Measurements from ENCODE around the gene RPAP2. TPM values are rescaled to one million over a fixed set of nuclear protein-coding genes. Genes with fewer than 3 reads are reported as not detected.

The RPAP2 gene
- total RNA-seq, 2 experiments from 2014 or later, result 33.4 to 39.0 TPM

GRCh38 chr1:92317836-92318493 is 19.1 kb downstream of the RPAP2 start:
- Mint-ChIP-seq H3K9me3 (ENCODE audit: low read depth) (no peaks in the 10 kb centered on the region), H3K27me3 (no peaks in the 10 kb centered on the region), H3K36me3 (ENCODE audit: low read depth) (peaks cover 38% of the 10 kb centered on the region), H3K4me1 (peaks cover 58% of the 10 kb centered on the region), H3K27ac (peak overlapping the region; percentile 52), H3K4me3 (no peak overlapping the region)
- DNase-seq (no peak), ATAC-seq (peak; percentile 65)
- intact Hi-C loops (cut with DNase I, micrococcal nuclease), result loop anchor here in 1 of 2 experiments (2.0 kb wide), 1 partner anchor 47 kb away; no protein-coding TSS in a partner anchor
- ChIA-PET POLR2A (interaction anchor here (1.1 to 1.2 kb wide), 2 partner anchors 10 to 165 kb away, joined by 3 read pairs; no protein-coding TSS in a partner anchor), CTCF (interaction anchor here (0.6 to 1.4 kb wide), 7 partner anchors 9 to 1312 kb away, joined by 3 to 5 read pairs (median 4); no protein-coding TSS in a partner anchor)

GRCh38 chr1:92323473-92324453 is 24.9 kb downstream of the RPAP2 start:
- ChIA-PET CTCF (interaction anchor here (0.7 to 1.8 kb wide), 2 partner anchors 13 to 14 kb away, joined by 3 to 6 read pairs; no protein-coding TSS in a partner anchor), POLR2A (no interaction called here)
- Mint-ChIP-seq H3K36me3 (ENCODE audit: low read depth) (peaks cover 67% of the 10 kb centered on the region), H3K9me3 (ENCODE audit: low read depth) (peaks cover 19% of the 10 kb centered on the region), H3K4me3 (no peak overlapping the region), H3K4me1 (peaks cover 12% of the 10 kb centered on the region), H3K27me3 (no peaks in the 10 kb centered on the region), H3K27ac (peak overlapping the region; percentile 68)
- DNase-seq (no peak), ATAC-seq (peak; percentile 42)
- intact Hi-C loops (cut with DNase I, micrococcal nuclease), result no loop called here

- no peak overlapping the region for H3K27ac Mint-ChIP-seq
- no peak overlapping the region for H3K4me3 Mint-ChIP-seq
- DNase-seq, result no peak
- intact Hi-C loops (cut with DNase I, micrococcal nuclease), result no loop called here
- H3K4me1 Mint-ChIP-seq, result peaks cover 8% of the 10 kb centered on the region
- ChIA-PET POLR2A (no interaction called here), CTCF (interaction anchor here (1.4 kb wide), 1 partner anchor 14 kb away, joined by 3 read pairs; no protein-coding TSS in a partner anchor)
- H3K27me3 Mint-ChIP-seq, result no peaks in the 10 kb centered on the region
- H3K36me3 Mint-ChIP-seq (ENCODE audit: low read depth), result peaks cover 74% of the 10 kb centered on the region
- no peak for ATAC-seq
- H3K9me3 Mint-ChIP-seq (ENCODE audit: low read depth), result peaks cover 21% of the 10 kb centered on the region
These were observed 25.9 kb downstream of the RPAP2 start for GRCh38 chr1:92324784-92325183.

GRCh38 chr1:92326681-92327080 is 27.8 kb downstream of the RPAP2 start:
- no peak for ATAC-seq
- intact Hi-C loops (cut with DNase I, micrococcal nuclease), result no loop called here
- CTCF ChIA-PET, result interaction anchor here (1.3 to 1.7 kb wide), 3 partner anchors 9 to 16 kb away, joined by 3 to 4 read pairs (median 3); no protein-coding TSS in a partner anchor

GRCh38 chr1:92327794-92328193 is 28.9 kb downstream of the RPAP2 start:
- ChIA-PET CTCF (interaction anchor here (1.2 to 1.7 kb wide), 4 partner anchors 10 to 24 kb away, joined by 3 to 4 read pairs (median 3); no protein-coding TSS in a partner anchor), POLR2A (interaction anchor here (0.6 kb wide), 1 partner anchor 10 kb away, joined by 3 read pairs; no protein-coding TSS in a partner anchor)
- no peak overlapping the region for H3K4me3 Mint-ChIP-seq

More at GRCh38 chr1:92326681-92327080, 27.8 kb downstream of the RPAP2 start:
- DNase-seq, result no peak
- Mint-ChIP-seq H3K27ac (no peak overlapping the region), H3K36me3 (ENCODE audit: low read depth) (peaks cover 77% of the 10 kb centered on the region), H3K9me3 (ENCODE audit: low read depth) (peaks cover 21% of the 10 kb centered on the region), H3K4me3 (no peak overlapping the region), H3K27me3 (no peaks in the 10 kb centered on the region), H3K4me1 (peaks cover 19% of the 10 kb centered on the region)
- POLR2A ChIA-PET, result no interaction called here

GRCh38 chr1:92329347-92330129 is 30.7 kb downstream of the RPAP2 start:
- H3K9me3 Mint-ChIP-seq (ENCODE audit: low read depth), result peaks cover 21% of the 10 kb centered on the region
- intact Hi-C loops (cut with DNase I, micrococcal nuclease), result no loop called here
- CTCF ChIA-PET, result no interaction called here
- POLR2A ChIA-PET, result interaction anchor here (0.6 kb wide), 1 partner anchor 227 kb away, joined by 4 read pairs; no protein-coding TSS in a partner anchor
- no peaks in the 10 kb centered on the region for H3K27me3 Mint-ChIP-seq
- H3K27ac Mint-ChIP-seq, result no peak overlapping the region
- DNase-seq (no peak), ATAC-seq (no peak)
- peaks cover 26% of the 10 kb centered on the region for H3K4me1 Mint-ChIP-seq
- H3K4me3 Mint-ChIP-seq, result no peak overlapping the region
- H3K36me3 Mint-ChIP-seq (ENCODE audit: low read depth), result peaks cover 74% of the 10 kb centered on the region

More at GRCh38 chr1:92327794-92328193, 28.9 kb downstream of the RPAP2 start:
- no peak overlapping the region for H3K27ac Mint-ChIP-seq
- no peak for ATAC-seq
- intact Hi-C loops (cut with DNase I, micrococcal nuclease), result no loop called here
- DNase-seq, result no peak
- H3K36me3 Mint-ChIP-seq (ENCODE audit: low read depth), result peaks cover 80% of the 10 kb centered on the region
- H3K9me3 Mint-ChIP-seq (ENCODE audit: low read depth), result peaks cover 21% of the 10 kb centered on the region
- H3K4me1 Mint-ChIP-seq, result peaks cover 23% of the 10 kb centered on the region
- H3K27me3 Mint-ChIP-seq, result no peaks in the 10 kb centered on the region

- POLR2A ChIA-PET, result interaction anchor here (0.6 to 0.7 kb wide), 2 partner anchors 145 to 148 kb away, joined by 3 to 4 read pairs; no protein-coding TSS in a partner anchor
- ATAC-seq (peak; percentile 53), DNase-seq (no peak)
- H3K36me3 Mint-ChIP-seq (ENCODE audit: low read depth), result peaks cover 42% of the 10 kb centered on the region
- intact Hi-C loops (cut with DNase I, micrococcal nuclease), result no loop called here
- peak overlapping the region; percentile 29 for H3K27ac Mint-ChIP-seq
- no peaks in the 10 kb centered on the region for H3K27me3 Mint-ChIP-seq
- H3K4me1 Mint-ChIP-seq, result peaks cover 26% of the 10 kb centered on the region
- CTCF ChIA-PET, result interaction anchor here (1.1 kb wide), 1 partner anchor 25 kb away, joined by 3 read pairs; no protein-coding TSS in a partner anchor
- H3K9me3 Mint-ChIP-seq (ENCODE audit: low read depth), result peaks cover 3% of the 10 kb centered on the region
- no peak overlapping the region for H3K4me3 Mint-ChIP-seq
These were observed 34.8 kb downstream of the RPAP2 start for GRCh38 chr1:92333668-92334067.

GRCh38 chr1:92340154-92340553 is 41.3 kb downstream of the RPAP2 start:
- no peak for ATAC-seq
- CTCF ChIA-PET, result interaction anchor here (0.7 to 0.8 kb wide), 3 partner anchors 29 to 546 kb away, joined by 3 to 4 read pairs (median 3); no protein-coding TSS in a partner anchor
- intact Hi-C loops (cut with DNase I, micrococcal nuclease), result no loop called here

GRCh38 chr1:92342401-92342800 is 43.5 kb downstream of the RPAP2 start:
- ChIA-PET POLR2A (no interaction called here), CTCF (interaction anchor here (0.7 kb wide), 1 partner anchor 315 kb away, joined by 3 read pairs; no protein-coding TSS in a partner anchor)
- Mint-ChIP-seq H3K4me1 (no peaks in the 10 kb centered on the region), H3K27me3 (no peaks in the 10 kb centered on the region), H3K27ac (no peak overlapping the region), H3K36me3 (ENCODE audit: low read depth) (peaks cover 17% of the 10 kb centered on the region), H3K9me3 (ENCODE audit: low read depth) (no peaks in the 10 kb centered on the region), H3K4me3 (no peak overlapping the region)
- DNase-seq (no peak), ATAC-seq (no peak)
- intact Hi-C loops (cut with DNase I, micrococcal nuclease), result no loop called here

More at GRCh38 chr1:92340154-92340553, 41.3 kb downstream of the RPAP2 start:
- POLR2A ChIA-PET, result no interaction called here
- H3K27me3 Mint-ChIP-seq, result no peaks in the 10 kb centered on the region
- no peak for DNase-seq
- H3K4me1 Mint-ChIP-seq, result no peaks in the 10 kb centered on the region
- H3K9me3 Mint-ChIP-seq (ENCODE audit: low read depth), result no peaks in the 10 kb centered on the region
- no peak overlapping the region for H3K27ac Mint-ChIP-seq
- peaks cover 17% of the 10 kb centered on the region for H3K36me3 Mint-ChIP-seq (ENCODE audit: low read depth)
- H3K4me3 Mint-ChIP-seq, result no peak overlapping the region

- peaks cover 20% of the 10 kb centered on the region for H3K36me3 Mint-ChIP-seq (ENCODE audit: low read depth)
- no peak overlapping the region for H3K4me3 Mint-ChIP-seq
- no peaks in the 10 kb centered on the region for H3K9me3 Mint-ChIP-seq (ENCODE audit: low read depth)
- DNase-seq (no peak), ATAC-seq (no peak)
- CTCF ChIA-PET, result interaction anchor here (0.7 to 1.1 kb wide), 2 partner anchors 33 to 314 kb away, joined by 3 read pairs; no protein-coding TSS in a partner anchor
- intact Hi-C loops (cut with DNase I, micrococcal nuclease), result no loop called here
- H3K27me3 Mint-ChIP-seq, result no peaks in the 10 kb centered on the region
- H3K27ac Mint-ChIP-seq, result no peak overlapping the region
- POLR2A ChIA-PET, result no interaction called here
- H3K4me1 Mint-ChIP-seq, result no peaks in the 10 kb centered on the region
These were observed 44.2 kb downstream of the RPAP2 start for GRCh38 chr1:92343061-92343460.

Measured in activated CD4-positive, alpha-beta T cell treated with anti-CD3 and anti-CD28 coated beads for 36 hours (primary cell).